Midbrain (tissue), 1 donor: ENCODE data around the gene HS3ST4.

Experiments used
- DNase-seq: peaks from one replicate; lab custom pipeline; 2025; lab: John Stamatoyannopoulos, UW

The HS3ST4 gene

GRCh38 chr16:25691519-25692091 is at the start of gene HS3ST4:
TSS of gene HS3ST4 (plus strand) at chr16:25691959.
- no peak for DNase-seq

GRCh38 chr16:25643633-25644032 is 48.1 kb upstream of the HS3ST4 start:
- DNase-seq = no peak

- no peak for DNase-seq
These were observed 35.1 kb upstream of the HS3ST4 start for GRCh38 chr16:25656639-25657038.

DNA sequence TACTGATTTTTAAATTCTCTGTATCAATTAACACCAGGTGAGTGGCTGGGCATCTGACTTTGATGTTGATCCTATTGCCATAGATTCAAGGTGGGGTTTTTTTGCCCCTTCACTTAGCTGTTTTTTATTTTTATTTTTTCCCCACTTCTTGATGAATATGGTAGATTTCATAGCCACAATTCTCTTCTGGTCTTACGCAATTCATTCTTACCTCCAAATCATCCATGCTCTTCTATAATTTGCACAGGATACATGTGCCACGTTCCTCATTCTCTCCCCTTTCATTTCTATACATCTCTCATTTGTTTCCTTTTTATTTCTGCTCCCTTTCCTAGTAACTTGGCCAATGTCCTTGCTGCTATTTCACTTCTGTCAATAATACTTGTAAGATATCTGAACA is 14.9 kb upstream of the HS3ST4 start:
- DNase-seq = no peak

- no peak for DNase-seq
These were observed 12.2 kb upstream of the HS3ST4 start for GRCh38 chr16:25679511-25679910.

- no peak for DNase-seq
These were observed 2.5 kb upstream of the HS3ST4 start for GRCh38 chr16:25689137-25689836.

DNA sequence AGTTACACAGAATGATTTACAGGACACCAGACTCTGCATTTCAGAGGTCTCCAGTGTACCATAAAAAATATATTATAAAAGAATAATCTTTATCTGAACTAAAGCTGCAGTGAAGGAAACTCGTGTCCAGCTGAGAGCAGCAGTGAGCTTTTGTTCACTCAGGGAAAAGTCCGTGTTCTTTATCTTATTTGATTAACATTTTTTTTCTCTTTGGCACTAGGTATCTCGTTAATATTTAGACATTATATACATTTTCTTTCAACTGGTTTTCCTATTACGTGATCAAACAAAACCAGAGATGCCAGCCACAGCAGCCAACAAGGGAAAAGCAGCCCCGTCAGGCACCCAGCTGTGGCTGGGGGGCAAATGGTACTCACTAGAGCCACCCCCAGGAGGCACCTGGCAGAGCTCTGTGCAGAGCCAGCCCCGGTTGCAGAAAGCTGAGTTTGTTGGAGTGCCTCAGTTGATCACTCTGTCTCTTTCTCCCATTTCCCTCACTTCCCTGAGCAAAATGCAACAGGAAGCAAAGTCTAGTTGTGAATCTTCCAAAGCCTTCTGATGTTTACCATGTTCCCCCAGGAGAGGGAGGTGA is 1.1 kb upstream of the HS3ST4 start:
- DNase-seq = no peak

DNA sequence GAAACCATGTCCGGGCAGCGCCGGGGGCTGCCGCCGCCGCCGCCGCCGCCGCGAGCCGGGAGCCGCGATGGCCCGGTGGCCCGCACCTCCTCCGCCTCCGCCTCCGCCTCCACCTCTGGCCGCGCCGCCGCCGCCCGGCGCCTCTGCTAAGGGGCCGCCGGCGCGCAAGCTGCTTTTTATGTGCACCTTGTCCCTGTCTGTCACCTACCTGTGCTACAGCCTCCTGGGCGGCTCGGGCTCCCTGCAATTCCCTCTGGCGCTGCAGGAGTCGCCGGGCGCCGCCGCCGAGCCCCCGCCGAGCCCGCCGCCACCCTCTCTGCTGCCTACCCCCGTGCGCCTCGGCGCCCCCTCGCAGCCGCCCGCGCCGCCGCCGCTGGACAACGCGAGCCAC is 587 bp downstream of the HS3ST4 start:
- DNase-seq = no peak

DNA sequence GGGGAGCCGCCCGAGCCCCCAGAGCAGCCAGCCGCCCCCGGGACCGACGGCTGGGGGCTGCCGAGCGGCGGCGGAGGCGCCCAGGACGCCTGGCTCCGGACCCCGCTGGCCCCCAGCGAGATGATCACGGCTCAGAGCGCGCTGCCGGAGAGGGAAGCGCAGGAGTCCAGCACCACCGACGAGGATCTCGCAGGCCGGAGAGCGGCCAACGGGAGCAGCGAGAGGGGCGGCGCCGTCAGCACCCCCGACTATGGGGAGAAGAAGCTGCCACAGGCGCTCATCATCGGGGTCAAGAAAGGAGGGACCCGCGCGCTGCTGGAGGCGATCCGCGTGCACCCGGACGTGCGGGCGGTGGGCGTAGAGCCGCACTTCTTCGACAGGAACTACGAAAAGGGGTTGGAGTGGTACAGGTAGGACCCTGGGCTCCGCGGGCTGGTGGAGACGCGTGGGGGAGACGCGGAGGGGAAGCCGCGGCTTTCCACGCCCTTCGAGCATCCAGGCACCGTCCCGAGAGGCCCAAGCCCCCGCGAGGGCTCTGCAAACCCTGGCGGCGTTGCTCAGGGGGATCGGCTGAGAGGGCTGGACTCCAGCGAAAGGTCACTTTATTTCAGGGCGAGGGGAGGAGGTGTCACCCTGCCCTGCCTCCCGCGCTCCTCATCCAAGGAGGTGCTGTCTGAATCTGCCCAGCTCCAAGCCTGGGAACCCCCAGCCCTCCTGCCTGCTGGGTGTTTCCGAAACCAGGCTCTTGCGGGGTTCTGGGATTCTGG is 1.2 kb downstream of the HS3ST4 start:
- no peak for DNase-seq

- no peak for DNase-seq
These were observed 1.9 kb downstream of the HS3ST4 start for GRCh38 chr16:25693631-25694030.

GRCh38 chr16:25699069-25699468 is 7.3 kb downstream of the HS3ST4 start:
- peak; percentile 6 for DNase-seq

DNA sequence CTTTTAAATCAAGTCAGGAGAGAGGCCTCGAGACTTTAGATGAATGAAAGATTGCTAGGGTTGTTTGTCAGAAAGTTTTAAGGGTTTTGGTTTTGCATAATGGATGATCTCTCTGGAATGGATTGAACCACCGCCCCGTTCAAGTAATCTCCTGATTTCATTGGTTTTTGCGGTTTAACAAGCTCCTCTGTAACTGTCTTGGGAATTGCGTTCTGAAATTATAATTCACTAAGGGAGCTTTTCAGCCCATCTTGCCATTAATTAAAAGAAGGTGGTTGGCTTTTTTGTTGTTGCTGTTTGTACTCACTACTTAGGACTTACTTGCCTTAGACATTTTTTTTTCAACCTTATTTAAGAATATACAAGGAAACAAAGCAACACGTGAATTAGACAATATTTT is 8.8 kb downstream of the HS3ST4 start:
- no peak for DNase-seq

GRCh38 chr16:25707553-25707952 is 15.8 kb downstream of the HS3ST4 start:
- no peak for DNase-seq

GRCh38 chr16:25707982-25708583 is 16.3 kb downstream of the HS3ST4 start:
- no peak for DNase-seq

DNA sequence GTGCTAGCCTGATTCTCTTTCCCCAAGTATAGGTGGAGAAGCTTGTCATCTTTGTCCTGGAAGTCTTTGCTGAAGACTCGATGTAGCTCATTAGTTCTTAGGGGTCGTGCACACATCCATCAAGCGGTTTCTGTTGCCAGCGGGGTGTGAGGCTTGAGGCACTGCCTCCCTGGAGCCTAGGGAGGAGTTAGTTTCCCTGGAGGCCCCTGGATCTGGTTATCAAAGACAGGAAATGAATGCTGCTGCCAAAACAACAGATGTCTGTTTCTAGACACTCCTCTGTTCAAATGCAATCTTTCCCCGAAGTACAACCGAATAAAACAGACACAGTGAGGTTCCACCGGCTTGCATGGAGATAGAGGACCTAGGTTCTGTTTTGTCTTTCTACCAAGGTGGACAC is 17.5 kb downstream of the HS3ST4 start:
- DNase-seq = no peak

- DNase-seq = no peak
These were observed 22.2 kb downstream of the HS3ST4 start for GRCh38 chr16:25713785-25714570.

DNA sequence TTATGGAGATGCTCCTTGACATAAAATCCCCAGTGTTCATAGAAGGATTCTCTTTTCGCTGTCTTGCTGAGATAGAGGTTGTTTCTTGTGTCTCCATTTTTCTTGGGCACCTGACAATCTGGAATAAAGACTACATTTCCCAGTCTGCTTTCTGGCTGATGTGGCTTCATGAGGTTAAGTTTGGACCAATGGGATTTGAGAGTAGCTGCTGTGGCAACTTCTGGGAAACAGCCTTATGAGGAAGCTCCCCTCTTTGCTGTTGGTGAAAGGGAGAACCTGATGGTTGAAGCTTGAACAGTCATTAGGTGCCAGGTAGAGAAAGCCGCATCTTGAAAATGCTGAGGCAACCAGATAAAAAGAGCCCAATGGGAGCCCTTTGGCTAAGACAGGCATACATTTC is 24.4 kb downstream of the HS3ST4 start:
- DNase-seq = no peak

- no peak for DNase-seq
These were observed 29.7 kb downstream of the HS3ST4 start for GRCh38 chr16:25721439-25721838.

DNA sequence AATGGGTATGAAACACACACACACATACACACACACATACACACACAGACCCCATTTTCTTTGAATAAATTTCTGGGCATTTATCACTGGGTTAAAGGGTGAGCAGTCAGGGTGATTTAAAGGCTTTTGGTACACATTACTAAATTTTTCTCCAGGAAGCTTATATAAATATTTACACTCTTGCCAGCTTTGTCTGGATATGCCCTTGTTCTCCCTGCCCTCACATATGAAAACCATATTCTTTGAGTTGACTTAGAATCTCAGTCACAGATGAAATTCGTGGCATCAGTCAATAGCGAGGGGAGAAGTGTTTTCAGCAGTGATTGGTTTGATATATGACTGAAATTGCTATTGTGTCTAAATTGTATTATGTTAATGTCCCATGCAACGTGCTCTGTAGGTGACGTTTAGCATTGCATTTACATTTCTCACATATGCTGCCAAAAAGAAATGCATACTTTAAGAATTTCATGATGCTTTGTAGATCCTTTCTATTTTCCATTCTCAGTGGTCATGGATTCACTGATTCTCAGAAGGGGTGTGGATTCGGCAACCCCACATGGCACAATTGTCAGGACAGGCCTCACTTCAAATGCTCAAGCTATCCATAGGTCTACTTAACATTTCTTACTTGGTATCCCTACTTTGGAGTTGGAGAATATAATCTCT is 34.8 kb downstream of the HS3ST4 start:
- no peak for DNase-seq

DNA sequence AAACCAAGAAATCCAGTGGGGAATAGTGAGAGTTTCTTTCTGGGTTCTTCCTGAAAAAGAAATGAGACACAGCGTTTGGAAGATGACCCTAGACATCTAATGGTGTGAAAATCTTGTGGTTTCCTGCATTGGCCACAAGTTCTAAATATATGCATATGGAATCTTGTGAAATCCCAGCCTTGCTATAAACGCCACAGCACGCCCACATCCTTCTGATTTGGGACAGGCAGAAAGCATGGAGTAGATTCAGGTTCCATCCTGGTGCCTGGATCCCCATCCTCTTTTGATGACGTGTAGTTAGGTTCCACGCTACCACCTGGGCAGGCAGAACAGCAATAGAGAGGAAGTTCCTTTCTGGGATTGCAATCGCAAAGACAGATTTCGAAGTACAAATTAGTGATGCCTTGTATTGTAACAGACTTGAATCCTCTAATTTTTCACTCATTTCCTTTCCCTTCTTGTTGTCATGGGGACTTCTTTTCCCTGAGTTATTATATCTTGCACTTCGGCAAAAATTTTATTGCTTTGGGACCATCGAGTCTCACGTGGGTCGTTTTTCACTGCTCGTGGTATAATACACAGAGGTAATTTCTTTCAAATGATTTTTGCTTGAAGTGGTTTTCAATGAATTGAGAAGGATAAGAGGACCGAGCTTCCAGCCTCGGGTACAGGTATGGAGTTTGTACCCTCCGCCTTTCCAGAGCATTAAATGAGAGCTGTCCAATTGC is 37.6 kb downstream of the HS3ST4 start:
- DNase-seq = no peak
